HG03457 (cell line): ENCODE results near the gene KRTAP5-7.
"Not testable (repeated sequence)": the region's sequence is repeated elsewhere in the genome, so short reads cannot be mapped to it uniquely, and the experiment has no call there.

Experiments used
- ATAC-seq: cut with Tn5 transposase; IDR thresholded peaks from one replicate; pipeline ENCODE4 v1.9.1; 2021; ENCODE audit warnings: moderate number of reproducible peaks; ENCODE audit not compliant: unreplicated experiment

The KRTAP5-7 gene

GRCh38 chr11:71532036-71532610, 5.1 kb downstream of the KRTAP5-7 start:
- ATAC-seq = no peak

GRCh38 chr11:71534711-71535608, 7.9 kb downstream of the KRTAP5-7 start:
- not testable (repeated sequence) for ATAC-seq

GRCh38 chr11:71535825-71536224, 8.8 kb downstream of the KRTAP5-7 start:
- ATAC-seq = no peak

- no peak for ATAC-seq
Measured at GRCh38 chr11:71537537-71537936, 10.5 kb downstream of the KRTAP5-7 start.

- not testable (repeated sequence) for ATAC-seq
Measured at GRCh38 chr11:71537977-71538665, 11.1 kb downstream of the KRTAP5-7 start, which contains the start of gene KRTAP5-8. TSS of gene KRTAP5-8 (plus strand) at chr11:71538025. CDS start at chr11:71538056, 31 bp downstream.

GRCh38 chr11:71538666-71538990, 11.6 kb downstream of the KRTAP5-7 start:
- no peak for ATAC-seq

- no peak for ATAC-seq
Measured at GRCh38 chr11:71539017-71539416, 11.9 kb downstream of the KRTAP5-7 start.

GRCh38 chr11:71539971-71540370, 12.9 kb downstream of the KRTAP5-7 start:
- not testable (repeated sequence) for ATAC-seq

GRCh38 chr11:71540521-71541304, 13.6 kb downstream of the KRTAP5-7 start:
- ATAC-seq = not testable (repeated sequence)

GRCh38 chr11:71542382-71542781, 15.3 kb downstream of the KRTAP5-7 start:
- ATAC-seq = no peak

- ATAC-seq = no peak
Measured at GRCh38 chr11:71542879-71543777, 16.1 kb downstream of the KRTAP5-7 start.

- no peak for ATAC-seq
Measured at GRCh38 chr11:71543866-71544265, 16.8 kb downstream of the KRTAP5-7 start.

- ATAC-seq = no peak
Measured at GRCh38 chr11:71544525-71545214, 17.6 kb downstream of the KRTAP5-7 start.

- no peak for ATAC-seq
Measured at GRCh38 chr11:71545405-71545966, 18.4 kb downstream of the KRTAP5-7 start.

GRCh38 chr11:71548120-71548519, 21.1 kb downstream of the KRTAP5-7 start, which contains the start of gene KRTAP5-9:
TSS of gene KRTAP5-9 (plus strand) at chr11:71548420. CDS start at chr11:71548658, 238 bp downstream.
- ATAC-seq = no peak

- no peak for ATAC-seq
Measured at GRCh38 chr11:71548716-71549151, 21.7 kb downstream of the KRTAP5-7 start.

GRCh38 chr11:71551711-71552110, 24.6 kb downstream of the KRTAP5-7 start:
- ATAC-seq = no peak

- ATAC-seq = no peak
Measured at GRCh38 chr11:71554996-71555395, 27.9 kb downstream of the KRTAP5-7 start.

- no peak for ATAC-seq
Measured at GRCh38 chr11:71555508-71555907, 28.4 kb downstream of the KRTAP5-7 start.
